ENCODE data around the gene CDH5. TPM values are rescaled to one million over a fixed set of nuclear protein-coding genes. Genes with fewer than 3 reads are reported as not detected.

Gene CDH5
- total and polyA plus RNA-seq, 2 of the 4 experiments (the other 2 are of a cell fraction): not detected

DNA sequence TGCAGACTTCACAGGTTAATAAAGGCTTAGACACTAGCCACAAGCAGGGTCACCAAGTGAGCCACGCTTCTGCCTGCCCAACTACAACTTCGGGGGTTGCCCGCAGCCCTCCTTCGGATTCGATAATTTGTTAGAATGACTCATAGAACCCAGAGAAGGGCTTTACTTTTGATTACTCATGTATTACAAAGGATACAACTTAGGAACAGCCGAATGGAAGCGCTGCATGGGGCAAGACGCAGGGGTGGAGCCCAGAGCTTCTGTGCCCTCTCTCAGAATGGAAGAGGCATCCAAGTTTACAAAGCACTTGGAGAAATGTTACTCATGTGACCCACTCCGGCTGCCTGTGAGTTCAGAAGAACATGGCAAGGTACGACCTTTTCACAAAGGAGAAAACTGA lies 7.5 kb upstream of the CDH5 start:
- Histone ChIP-seq H2AK9ac (replicated peaks; ENCODE audit: low read depth, low read length, poor library complexity) (no peak overlapping the region), H3K23ac (ENCODE audit: low read depth, low read length) (no peak overlapping the region), H3K4me2 (ENCODE audit: low read depth, low read length) (no peak overlapping the region), H3K9ac (ENCODE audit: low read depth, low read length) (no peak overlapping the region), H2AK5ac (ENCODE audit: low read depth, low read length) (no peak overlapping the region), H4K91ac (ENCODE audit: insufficient read depth, low read depth, low read length) (no peak overlapping the region), H4K5ac (ENCODE audit: low read depth, low read length) (no peak overlapping the region), H3K27me3 (ENCODE audit: control insufficient read depth, insufficient read depth, low read length) (peaks cover 52% of the 10 kb centered on the region), H3K27ac (ENCODE audit: insufficient read depth, low read length) (no peak overlapping the region), H3K9me1 (ENCODE audit: insufficient read depth, low read length) (no peaks in the 10 kb centered on the region), H3K18ac (ENCODE audit: low read depth, low read length) (no peak overlapping the region), H3K4me1 (ENCODE audit: control insufficient read depth, insufficient read depth, low read length) (peaks cover 2% of the 10 kb centered on the region; the same call in 1 of the 2 replicates), H3K4me3 (ENCODE audit: insufficient read depth, low read depth, low read length) (no peak overlapping the region), H4K20me1 (ENCODE audit: insufficient read depth, low read length) (no peaks in the 10 kb centered on the region), H2BK20ac (ENCODE audit: low read depth, low read length) (no peak overlapping the region), H3K9me3 (ENCODE audit: control insufficient read depth, insufficient read depth, low read length) (no peaks in the 10 kb centered on the region), H2AFZ (replicated peaks; ENCODE audit: low read length, poor library complexity) (no peak overlapping the region), H2BK120ac (ENCODE audit: low read depth, low read length) (no peak overlapping the region), H3K56ac (ENCODE audit: extremely low read depth, insufficient read depth, low read length) (no peak overlapping the region; the same call in 1 of the 2 replicates), H3K36me3 (ENCODE audit: control insufficient read depth, insufficient read depth, low read length) (no peaks in the 10 kb centered on the region), H2BK15ac (ENCODE audit: low read depth, low read length) (no peak overlapping the region), H3K79me1 (ENCODE audit: low read depth in 1 of 2, low read length in 2 of 2) (no peaks in the 10 kb centered on the region), H2BK5ac (ENCODE audit: low read depth, low read length, poor library complexity, severe bottlenecking) (no peak overlapping the region), H3K4ac (ENCODE audit: low read depth, low read length) (no peak overlapping the region), H3K14ac (replicated peaks; ENCODE audit: low read depth, low read length) (no peak overlapping the region), H4K8ac (ENCODE audit: low read depth in 2 of 2, low read length in 2 of 2) (no peak overlapping the region)
- no TSS peak for BruUV-seq (replicated peaks)
- dilution Hi-C loops (cut with HindIII; ENCODE audit: low sequenced_read_pairs, unreplicated experiment) (no loop called here), intact Hi-C loops (cut with micrococcal nuclease) (no loop called here), in situ Hi-C loops (cut with MboI; ENCODE audit: low sequenced_read_pairs) (no loop called here)
- TF ChIP-seq RFX5 (IDR thresholded peaks at IDR 0.05; ENCODE audit: low read depth, low read length): no peak
- no peak for TF ChIP-seq BHLHE40 (IDR thresholded peaks at IDR 0.05; ENCODE audit: low read depth, low read length)
- no peak for TF ChIP-seq MAFK (IDR thresholded peaks at IDR 0.05; ENCODE audit: low read depth, low read length)
- no peak for TF ChIP-seq ELK1 (IDR thresholded peaks at IDR 0.05; ENCODE audit: borderline replicate concordance, low read depth, low read length)
- TF ChIP-seq NFE2L2 (IDR thresholded peaks at IDR 0.05; ENCODE audit: low read depth, low read length): no peak
- TF ChIP-seq CHD1 (IDR thresholded peaks at IDR 0.05; ENCODE audit: low read depth, low read length): no peak
- no peak for TF ChIP-seq SMC3 (IDR thresholded peaks at IDR 0.05; ENCODE audit: low read depth, low read length)
- ATAC-seq (ENCODE audit: low read depth) (no peak), DNase-seq (peak; percentile 19)
- CTCF ChIA-PET: no interaction called here
- 74% methylated on average over 3 of the region's 10 CpGs; no CpG with 5 or more reads in 1 of the 2 experiments for WGBS, 2 experiments (ENCODE audit: extremely low coverage in 2 of 2, insufficient read length in 1 of 2)
- POLR2A ChIA-PET (ENCODE audit: unreplicated experiment): no interaction called here

Data from IMR-90 (cell line).